GM21528 (cell line): ENCODE data around the gene CCDC73.
A peak's percentile ranks its signal among the peaks of the same experiment; 100 is the strongest.
"Not testable (repeated sequence)": the region's sequence is repeated elsewhere in the genome, so short reads cannot be mapped to it uniquely, and the experiment has no call there.

Experiments used
- ATAC-seq: cut with Tn5 transposase; IDR thresholded peaks from one replicate; pipeline ENCODE4 v1.9.1; 2021; ENCODE audit warnings: mild to moderate bottlenecking, moderate library complexity; ENCODE audit not compliant: unreplicated experiment, low FRiP score

Gene CCDC73

DNA sequence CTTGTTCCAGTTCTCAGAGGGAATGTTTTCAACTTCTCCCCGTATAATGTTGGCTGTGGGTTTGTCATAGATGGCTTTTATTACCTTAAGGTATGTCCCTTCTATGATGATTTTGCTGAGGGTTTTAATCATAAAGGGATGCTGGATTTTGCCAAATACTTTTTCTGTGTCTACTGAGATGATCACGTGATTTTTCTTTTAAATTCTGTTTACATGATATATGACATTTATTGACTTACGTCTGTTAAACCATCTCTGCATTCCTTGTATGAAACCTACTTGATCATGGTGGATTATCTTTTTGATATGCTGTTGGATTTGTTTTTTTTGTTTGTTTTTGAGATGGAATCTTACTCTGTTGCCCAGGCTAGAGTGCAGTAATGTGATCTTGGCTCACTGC, 85.5 kb downstream of the CCDC73 start:
- ATAC-seq, result not testable (repeated sequence)

DNA sequence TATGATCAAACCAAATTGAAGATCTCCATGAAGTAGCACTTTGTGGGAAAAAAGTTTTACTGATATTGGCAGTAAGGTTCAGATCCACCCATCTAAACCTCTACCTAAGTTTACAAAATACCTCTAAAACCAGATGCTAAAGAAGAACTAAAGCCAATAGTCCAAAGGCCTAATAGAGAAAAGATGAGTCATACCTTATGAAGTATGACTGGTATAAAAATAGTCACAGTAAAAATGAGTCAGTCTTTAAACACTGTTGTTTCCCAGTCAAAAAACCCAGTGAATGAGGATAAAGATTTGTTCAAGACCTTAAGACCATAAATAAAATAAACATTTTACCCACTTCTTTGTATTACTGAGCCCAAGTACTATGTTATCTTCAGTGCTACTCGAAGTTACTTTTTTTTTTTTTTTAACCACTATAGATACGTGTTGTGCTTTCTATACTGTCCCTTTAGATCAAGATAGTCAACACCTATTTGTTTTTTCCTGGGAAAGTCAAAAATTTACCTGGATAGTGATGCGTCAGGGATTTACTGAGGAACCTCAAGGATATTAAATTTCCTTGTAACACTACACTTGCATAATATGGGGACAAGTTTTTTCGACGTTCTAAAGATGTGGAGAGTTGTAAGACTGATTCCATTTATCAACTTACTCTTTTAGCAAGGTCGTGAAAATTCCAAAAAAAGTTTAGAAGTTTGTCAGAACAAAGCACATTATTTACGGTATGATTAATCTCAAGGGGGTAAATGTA, 87.3 kb downstream of the CCDC73 start:
- ATAC-seq, result peak; percentile 66

DNA sequence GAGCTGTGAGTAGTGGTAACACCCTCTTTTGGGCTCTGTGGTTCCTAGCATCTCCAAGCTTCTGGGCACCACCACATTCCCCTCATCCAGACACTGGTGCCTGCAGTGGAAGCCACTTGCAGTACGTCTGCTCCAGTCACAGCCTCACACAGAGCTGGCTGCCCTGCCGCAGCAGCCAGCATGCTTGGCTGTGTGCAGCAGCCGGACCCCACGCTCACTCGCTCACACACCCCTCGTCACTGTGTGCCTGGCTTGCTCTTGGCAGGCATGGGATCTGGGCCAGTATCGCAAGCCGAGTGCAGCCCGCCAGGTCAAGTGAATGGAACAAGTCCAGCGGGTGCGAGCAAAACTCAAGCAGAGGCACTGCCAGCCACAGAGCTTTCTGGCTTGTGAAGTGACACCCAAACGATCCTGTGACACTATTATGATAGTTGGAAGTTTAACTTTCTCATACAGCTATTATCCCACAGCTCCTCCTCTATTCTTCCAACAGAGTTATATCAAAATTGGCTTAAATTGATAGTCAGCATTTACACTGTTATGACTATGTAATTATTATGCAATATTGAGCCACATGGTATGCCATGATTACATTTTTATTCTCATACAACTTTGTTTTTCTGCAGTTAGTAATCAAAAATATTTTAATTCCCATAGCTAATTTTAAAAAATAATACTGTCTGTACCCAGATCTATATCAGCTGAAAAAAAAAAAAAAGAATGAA, 89.0 kb downstream of the CCDC73 start:
- ATAC-seq, result no peak

DNA sequence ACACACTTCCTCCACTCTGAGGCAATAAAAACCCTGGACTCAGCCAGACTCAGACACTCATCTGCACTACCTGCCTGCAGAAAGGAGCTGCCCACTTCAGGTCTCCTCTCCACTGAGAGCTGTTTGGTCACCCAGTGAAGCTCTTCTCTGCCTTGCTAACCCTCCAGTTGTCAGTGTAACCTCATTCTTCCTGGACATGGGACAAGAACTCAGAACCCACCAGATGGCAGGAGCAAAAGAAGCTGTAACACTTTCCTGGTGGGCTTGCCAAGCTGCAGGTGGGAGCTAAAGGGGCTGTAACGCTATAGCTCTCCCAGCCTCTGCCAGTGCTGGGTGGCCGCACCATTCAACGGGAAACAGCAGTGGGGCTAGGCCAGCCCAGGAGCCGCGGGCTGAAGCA, 89.7 kb downstream of the CCDC73 start:
- ATAC-seq, result no peak

DNA sequence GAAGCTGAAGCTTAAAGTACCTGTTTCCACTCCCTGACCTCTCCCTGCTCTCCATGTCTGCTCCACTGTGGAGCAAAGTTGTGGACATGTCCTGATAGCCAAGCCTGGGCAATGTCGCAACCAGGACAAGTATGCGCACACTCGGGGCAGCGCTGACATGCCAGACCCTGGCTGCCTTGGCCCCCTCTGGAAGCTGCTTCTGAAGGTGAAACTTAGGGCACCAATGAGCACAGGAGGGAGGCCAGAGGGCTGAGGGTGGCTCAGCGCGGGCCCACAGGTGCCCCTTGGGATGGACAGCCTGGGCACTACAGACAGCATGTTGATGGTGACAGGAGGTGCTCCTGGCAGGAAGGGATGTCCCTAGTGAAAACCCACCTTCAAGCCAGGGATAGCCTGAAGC, 90.2 kb downstream of the CCDC73 start:
- ATAC-seq, result no peak

DNA sequence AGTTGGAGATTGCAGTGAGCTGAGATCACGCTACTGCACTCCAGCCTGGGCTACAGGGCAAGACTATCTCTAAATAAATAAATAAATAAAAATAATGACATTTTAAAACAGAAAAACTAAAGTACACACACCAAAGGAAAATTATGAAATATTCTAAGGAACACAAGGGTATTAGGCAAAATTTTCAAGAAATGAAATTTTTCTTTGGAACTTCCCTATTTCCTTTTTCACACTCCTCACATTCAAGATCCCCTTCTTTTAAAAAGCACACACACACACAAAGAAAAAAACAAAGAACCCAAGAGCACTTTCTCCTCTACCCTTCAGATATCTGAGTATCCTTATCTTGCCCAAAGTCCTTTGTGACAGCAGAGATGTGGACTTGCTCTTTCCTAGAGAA, 92.8 kb downstream of the CCDC73 start:
- no peak for ATAC-seq

DNA sequence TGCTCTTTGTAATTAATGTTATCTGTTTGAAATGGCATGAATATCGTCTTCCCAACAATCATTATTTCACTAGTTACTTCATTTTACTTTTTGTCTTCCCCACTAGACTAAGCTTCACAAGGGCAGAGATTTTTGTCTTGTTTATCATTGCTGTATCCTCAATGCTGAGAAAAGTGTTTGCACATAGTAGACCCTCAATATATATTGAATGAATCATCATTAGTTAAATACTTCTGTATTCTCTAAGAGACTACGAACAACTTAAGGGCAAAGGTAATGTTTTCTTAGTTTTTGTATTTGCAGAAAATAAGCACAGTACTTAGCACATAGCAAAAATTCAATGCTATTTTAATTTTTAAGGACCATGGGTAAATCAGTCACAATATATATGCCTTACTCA, 95.9 kb downstream of the CCDC73 start:
- ATAC-seq, result no peak

DNA sequence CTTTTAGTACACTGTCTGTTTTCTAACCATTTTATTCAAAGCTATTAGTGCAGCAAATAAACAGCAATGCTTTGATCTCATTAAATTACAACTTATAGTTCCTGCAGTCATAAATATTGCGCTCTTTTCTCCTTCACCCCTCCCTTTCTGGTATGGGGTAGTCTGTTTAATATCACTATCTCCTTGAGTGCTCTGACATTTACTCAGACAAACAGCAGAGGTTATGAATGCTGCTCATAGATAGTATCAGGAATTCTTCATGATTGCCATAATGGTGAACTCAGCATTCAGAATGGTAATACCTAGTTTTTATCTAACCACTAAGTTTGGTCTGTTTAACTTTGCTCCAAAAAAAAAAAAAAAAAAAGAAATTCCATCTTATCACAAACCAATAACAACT, 123.4 kb downstream of the CCDC73 start:
- ATAC-seq, result no peak

DNA sequence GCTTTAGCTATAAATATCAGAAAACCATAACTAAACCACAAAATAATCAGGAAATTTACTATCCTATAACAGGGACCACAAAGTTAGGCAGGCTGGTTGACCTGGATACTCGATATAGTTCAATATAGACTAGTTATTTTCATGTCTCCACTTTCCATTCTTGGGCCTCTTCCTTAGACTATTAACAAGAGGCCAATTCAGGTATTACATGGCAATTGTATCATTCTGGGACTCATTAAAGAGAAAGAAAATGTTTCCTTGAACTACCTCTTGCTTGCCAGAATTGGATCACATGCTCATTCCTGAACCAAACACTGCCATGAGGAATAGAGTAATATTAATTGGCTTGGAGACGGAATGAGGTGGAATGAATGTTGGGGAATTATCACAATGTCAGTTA, 134.8 kb downstream of the CCDC73 start:
- no peak for ATAC-seq

DNA sequence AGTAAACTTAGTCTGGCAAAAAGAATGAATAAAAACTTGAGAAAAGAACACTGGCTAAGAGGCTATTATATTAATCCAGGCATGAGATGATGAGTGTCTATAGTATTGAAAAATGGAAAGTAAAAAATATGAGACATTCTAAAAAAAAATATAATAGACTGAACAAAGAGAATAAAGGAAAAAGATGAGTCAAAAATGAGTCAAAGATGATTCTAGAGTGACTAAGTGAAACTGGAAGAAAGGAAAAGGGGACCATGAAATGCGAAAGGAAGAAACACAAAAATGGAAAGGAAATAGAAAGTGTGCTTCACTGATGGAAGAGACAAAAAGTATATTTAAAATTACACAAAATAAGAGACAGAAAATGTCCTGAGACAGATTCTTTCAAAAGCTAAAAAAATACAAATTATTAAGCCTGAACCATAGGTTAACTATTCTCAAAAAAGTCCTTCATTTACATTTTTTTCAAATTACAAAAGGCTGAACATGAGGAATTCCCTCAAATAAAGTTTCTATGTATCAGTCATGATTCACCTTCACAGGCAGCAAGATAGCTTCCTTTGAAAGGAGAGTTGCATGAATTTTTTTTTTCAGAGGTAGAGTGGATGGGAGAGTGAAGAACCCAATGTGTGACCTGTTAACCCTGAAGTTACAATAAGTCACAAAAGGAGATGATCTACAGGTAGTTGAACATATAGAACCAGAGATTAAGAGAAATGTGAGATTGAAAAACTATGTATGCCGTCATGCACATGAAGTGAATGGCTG, 135.6 kb downstream of the CCDC73 start:
- no peak for ATAC-seq

DNA sequence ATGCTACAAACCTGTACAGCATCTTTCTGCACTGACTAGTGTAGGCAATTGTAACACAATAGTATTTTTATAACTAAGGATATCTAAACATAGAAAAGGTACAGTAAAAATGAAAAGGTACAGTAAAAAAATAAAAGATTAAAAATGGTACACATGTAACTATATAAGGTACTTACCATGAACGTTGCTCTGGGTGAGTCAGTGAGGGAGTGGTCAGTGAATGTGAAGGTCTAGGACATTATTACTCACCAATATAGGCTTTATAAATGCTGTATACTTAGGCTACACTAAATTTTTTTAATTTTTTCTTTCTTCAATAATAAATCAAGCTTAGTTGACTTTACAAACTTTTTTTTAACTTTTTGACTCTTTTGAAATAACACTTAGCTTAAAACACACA, 150.9 kb downstream of the CCDC73 start:
- ATAC-seq, result no peak

DNA sequence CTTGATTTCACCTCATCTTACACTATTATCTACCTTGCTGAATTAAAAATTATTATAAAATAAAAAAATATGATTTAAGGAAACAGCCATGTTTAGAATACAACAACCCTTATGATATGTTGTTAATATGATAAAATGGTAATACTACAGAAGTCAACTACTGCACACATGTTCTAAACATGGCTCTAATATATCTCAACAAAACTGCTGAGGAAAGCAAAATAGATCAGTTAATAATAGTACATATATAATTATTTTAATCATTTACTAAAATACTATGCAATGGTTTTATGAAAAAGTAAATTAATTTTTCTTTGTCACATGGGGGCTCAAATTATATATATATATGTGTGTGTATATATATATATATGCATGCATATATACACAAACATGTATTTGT, 153.1 kb downstream of the CCDC73 start:
- no peak for ATAC-seq

DNA sequence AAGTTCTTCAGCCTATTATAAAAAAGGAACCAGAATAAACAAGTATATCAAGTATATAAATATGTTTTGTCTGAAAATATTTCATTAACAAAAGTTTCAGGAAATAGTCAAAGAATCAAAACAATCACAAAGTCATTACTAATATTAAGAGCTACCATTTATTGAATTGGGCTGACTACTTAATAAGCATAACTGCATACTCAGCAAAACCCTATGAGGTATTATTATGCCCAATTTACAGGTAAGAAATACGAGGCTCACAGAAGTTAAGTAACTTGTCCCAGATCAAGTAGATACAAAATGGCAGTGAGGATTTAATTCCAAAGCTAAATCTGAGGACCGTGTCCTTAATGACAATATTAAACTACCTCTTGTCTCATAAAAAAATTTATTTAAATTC, 158.6 kb downstream of the CCDC73 start:
- no peak for ATAC-seq

DNA sequence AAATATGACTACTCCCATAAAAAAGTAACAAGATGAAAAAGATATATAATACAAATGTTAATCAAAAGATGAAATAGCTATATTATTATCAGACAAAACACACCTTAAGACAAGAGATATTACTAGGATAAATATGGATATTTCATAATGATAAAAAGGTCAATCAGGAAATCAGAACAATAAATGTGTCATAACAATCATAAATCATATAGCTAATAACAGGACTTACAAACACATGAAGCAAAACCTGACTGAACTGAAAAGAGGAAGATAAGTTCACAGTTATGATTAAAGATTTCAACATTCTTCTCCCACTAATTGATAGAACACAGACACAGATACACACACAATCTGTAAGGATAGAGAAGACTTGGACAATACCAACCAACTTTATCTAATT, 163.6 kb downstream of the CCDC73 start:
- no peak for ATAC-seq

DNA sequence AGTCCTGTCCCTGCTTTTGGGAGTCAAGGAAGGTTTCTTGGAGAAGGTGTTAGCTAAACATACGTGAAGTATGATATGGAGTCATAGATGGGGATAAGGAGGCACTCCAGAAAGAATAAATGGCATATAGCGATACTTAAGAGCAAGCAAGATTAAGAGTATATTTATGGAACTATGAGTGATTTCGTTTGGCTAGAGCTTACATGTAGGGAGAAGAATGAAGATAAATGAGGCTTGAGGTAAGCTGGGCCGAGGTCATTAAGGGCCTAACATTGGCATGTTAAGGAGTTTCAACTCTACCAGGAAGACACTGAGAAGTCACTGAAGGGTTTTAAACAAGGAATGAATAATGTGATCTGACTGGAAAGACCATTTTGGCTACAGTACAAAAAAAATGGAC, 177.6 kb downstream of the CCDC73 start:
- ATAC-seq, result no peak

DNA sequence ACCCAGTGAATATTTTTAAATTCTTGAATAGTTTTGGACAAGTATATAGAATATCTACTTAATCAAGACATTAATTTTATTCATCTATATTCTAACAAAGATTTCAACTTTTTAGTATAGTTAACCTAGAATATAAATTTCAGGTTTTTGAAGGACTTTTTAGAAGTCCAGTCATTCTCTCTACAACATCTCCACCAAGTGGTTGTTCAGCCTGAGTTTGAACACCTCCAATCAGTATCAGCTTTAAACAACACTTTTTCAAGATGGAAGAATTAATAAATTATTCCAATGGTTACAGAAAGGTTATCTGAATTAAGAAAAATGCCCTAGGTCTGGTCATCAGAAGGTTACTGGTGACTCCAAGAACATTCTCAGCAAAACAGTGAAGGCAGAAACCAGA, 179.0 kb downstream of the CCDC73 start:
- ATAC-seq, result no peak

DNA sequence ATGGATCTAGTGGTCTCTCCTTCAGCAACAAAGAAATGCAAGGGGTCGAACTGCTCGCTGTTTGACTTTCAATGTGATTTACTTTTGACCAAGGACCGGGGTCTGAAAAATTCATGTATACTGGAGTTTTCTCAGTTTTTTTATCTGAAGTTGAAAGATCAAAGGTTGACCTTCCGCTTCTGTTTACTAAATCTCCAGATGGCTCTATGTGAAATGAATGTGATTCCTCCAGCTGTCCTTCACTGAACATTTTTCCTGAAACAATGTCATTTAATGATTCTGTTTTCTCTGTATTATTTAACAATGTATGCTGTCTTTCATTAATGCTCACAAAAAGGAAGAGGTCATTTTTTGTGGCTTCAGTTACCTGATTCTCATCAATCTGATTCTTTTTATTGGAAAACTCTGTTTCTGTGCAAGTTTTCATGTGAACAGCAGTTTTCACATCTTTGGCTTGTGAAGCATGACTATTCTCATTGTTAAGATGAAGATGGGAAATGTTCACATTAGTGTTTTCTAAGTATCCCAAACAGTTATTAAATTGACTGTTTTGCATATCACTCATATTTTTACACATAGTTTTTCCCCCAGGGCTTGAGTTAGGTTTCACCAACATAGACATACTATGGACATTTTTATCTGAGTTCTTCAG, 180.8 kb downstream of the CCDC73 start:
- no peak for ATAC-seq

DNA sequence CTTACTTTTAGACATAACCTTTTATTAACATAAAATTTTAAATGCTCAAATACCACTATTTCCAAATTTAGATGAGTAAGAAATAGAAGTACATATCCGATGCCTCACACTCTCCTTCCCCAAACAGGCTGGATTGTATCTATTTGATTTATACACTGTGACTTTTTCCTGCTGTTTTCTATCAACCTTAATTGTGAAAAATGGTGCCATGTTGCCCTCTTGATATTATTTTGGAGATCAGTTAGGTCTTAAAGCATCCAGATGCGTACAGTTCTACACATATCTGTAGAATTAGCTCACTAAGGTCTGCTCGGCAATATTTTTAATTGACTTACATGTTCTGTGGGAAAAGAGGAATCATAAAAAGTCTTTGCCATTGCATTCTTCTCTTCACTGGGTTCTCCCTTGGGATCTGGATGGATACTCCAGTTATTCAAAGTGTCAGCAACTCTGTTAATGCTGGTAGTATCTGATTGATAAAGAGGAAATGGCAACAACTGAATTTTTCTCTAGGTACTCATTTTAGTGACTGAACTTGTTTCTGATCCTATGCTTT, 183.6 kb downstream of the CCDC73 start:
- ATAC-seq, result no peak

DNA sequence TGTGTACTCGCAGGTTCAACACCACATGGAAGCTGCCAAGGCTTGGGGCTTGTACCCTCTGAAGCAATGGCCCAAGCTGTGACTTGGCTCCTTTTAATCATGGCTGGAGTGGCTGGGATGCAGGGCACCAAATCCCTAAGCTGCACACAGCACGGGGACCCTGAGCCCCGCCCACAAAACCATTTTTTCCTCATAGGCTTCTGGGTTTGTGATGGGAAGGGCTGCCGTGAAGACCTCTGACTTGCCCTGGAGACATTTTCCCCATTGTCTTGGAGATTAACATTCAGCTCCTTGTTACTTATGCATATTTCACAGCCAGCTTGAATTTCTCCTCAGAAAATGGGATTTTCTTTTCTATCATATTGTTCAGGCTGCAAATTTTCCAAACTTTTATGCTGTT, 185.6 kb downstream of the CCDC73 start:
- not testable (repeated sequence) for ATAC-seq

DNA sequence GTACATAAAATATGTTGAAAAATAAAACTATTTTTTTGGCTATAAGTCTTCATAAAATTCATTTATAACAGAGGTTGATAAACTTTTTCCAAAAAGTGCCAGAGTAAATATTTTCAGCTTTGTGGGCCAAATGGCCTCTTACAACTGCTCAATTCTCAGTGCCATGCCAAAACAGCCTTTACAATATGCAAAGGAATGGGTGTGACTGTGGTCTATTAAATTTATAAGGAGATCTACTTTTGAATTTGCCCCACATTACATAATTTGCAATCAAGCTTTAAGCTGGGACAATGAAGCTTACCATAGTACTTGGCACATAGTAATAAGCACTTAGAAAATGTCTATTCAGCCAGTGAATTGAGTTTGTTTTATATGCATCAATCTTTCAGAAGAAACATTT, 188.2 kb downstream of the CCDC73 start:
- no peak for ATAC-seq
